Testis (tissue), 2 donors: ENCODE data around the gene PAPSS2.

ENCODE experiments used
- POLR2A ChIP-seq: fragments of 450-650 bp; IDR thresholded peaks from one replicate; pipeline ENCODE4 v1.6.1; 2017; ENCODE audit warnings: antibody characterized with exemption, mild to moderate bottlenecking, moderate library complexity
- TF ChIP-seq, protein P1 (sequence below), 3 experiments: fragments of 450-650 bp in 2 of 3; fragments of 200-600 bp in 1 of 3; sonication (generic) in 1 of 3; IDR thresholded peaks; one replicate each; pipeline ENCODE4 v1.5.1; 2016 to 2019; ENCODE audit warnings: antibody characterized with exemption in 3 of 3, mild to moderate bottlenecking in 2 of 3, moderate library complexity in 1 of 3

GRCh38 chr10:87765666-87766376 is 106.1 kb downstream of the PAPSS2 start:
- TF ChIP-seq, protein P1, sequence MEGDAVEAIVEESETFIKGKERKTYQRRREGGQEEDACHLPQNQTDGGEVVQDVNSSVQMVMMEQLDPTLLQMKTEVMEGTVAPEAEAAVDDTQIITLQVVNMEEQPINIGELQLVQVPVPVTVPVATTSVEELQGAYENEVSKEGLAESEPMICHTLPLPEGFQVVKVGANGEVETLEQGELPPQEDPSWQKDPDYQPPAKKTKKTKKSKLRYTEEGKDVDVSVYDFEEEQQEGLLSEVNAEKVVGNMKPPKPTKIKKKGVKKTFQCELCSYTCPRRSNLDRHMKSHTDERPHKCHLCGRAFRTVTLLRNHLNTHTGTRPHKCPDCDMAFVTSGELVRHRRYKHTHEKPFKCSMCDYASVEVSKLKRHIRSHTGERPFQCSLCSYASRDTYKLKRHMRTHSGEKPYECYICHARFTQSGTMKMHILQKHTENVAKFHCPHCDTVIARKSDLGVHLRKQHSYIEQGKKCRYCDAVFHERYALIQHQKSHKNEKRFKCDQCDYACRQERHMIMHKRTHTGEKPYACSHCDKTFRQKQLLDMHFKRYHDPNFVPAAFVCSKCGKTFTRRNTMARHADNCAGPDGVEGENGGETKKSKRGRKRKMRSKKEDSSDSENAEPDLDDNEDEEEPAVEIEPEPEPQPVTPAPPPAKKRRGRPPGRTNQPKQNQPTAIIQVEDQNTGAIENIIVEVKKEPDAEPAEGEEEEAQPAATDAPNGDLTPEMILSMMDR (IDR thresholded peaks at IDR 0.05): no peak
- TF ChIP-seq POLR2A: no peak
